GM19099 (cell line): ENCODE data around the gene HOMER1.

ENCODE experiments used
- POLR2A ChIP-seq: IDR thresholded peaks from 3 replicates; pipeline ENCODE4 v1.6.1; 2011; ENCODE audit warnings: low read depth; ENCODE audit not compliant: insufficient read length; ENCODE audit errors: extremely low read depth

Gene HOMER1

DNA sequence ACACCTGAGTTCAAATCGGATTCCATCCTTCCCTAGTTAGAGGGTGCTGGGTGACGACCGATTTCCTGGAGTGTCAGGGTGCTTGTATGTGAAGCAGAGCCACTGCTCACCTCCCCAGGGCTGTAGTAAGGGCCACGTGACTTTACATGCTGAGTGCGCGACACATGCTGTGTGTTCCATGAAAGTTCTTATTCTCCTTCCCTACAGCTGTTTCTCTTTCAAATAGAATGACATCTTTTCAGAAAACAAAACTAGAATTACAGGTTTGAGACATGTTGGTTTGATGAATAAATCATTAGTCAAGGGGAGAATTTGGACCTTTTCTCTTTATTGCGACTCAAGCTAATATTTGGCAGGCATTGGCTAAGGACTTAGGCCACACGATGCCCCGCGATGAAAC, 164.9 kb downstream of the HOMER1 start:
- no peak for TF ChIP-seq POLR2A

DNA sequence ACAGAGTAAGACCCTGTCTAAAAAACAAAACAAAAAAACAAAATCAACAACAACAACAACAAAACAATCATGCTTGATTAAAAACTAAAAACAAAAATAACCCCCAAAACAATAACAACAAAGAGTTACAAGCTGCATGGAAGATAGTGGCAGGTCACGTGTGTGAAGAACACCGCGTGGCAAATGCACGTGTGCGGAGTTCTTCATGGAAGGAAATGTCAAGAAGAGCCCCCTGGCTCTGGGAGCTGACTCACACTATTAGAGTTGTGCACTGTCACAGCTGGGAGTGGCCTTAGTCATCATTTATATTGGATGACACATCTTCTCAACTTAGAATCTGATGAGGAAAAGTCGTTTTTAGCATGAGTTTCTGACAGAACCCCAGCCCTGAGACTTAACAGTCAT, 167.5 kb downstream of the HOMER1 start:
- no peak for TF ChIP-seq POLR2A

DNA sequence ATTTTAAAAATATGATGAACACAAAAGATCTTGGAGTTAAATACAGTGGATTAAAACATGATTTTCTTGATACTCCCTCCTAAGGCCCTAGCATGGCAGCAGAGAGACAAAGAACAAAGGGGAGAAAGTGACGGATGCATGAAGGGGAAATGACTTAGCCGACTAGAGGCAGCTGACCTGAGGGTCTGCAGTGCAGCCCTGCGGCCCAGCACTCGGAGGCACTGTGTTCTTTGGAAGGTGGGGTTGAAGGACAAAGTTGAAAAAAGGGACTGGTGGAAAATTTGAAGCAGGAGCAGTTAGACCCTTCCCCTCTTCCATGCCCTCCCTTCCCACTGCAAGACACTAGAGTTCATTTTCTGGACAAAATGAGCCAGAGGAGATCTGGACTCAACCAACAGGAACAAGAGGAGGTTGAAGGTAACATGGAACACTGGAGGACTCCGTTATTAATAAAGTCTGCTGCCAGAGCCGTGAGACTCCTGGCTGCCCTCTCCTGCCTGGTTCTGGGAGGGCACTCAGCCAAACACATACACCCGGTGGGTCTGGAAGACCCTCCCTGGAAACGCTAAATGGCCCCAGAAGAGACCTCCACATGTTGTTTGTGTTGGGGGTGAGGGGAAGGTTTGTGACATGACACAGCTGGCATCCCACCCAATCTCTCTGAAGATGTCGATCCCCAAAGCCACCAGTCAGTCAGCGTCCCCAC, 179.9 kb downstream of the HOMER1 start:
- no peak for TF ChIP-seq POLR2A

DNA sequence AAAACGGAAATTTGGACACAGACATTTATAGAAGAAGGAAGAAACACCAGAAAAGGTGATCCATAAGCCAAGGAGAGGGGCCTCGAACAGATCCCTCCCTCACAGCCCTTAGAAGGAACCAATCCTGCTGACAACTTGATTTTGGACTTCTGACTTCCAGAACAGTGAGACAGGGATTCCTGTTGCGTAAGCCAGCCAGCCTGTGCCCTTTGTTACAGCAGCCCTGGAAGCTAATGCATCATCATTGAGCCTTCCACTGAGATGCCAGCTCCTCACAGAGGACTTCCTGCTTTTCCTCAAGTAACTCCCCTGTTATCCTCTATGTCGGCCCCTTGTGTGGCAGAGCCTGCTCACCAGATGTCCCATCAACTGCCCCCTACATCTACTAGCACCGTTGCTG, 183.9 kb downstream of the HOMER1 start:
- no peak for TF ChIP-seq POLR2A

DNA sequence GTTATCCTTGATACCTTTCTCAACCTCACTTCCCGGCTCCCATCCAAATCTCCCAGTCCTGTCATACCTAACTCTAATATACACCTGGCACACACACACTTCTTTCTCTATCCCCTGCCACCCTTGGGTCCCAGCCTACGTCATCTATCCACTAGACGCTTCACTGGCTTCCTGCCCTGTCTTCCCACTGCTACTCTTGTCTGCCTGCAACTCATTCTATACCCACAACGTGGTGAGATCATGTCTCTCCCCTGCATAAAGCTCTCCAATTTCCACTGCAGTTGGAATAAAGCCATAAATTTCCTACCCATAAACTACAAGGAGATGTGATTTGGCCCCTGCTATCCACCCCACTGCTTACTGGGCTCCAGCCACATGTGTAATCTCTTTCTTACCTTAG, 184.5 kb downstream of the HOMER1 start:
- no peak for TF ChIP-seq POLR2A
